ENCODE results near the gene GRAMD2B.
A peak's percentile ranks its signal among the peaks of the same experiment; 100 is the strongest.
"Not testable (repeated sequence)": the region's sequence is repeated elsewhere in the genome, so short reads cannot be mapped to it uniquely, and the experiment has no call there.

Gene GRAMD2B

GRCh38 chr5:126450907-126451306 is 27.7 kb downstream of the GRAMD2B start:
- DNase-seq = no peak

GRCh38 chr5:126452477-126452876 is 29.3 kb downstream of the GRAMD2B start:
- DNase-seq = no peak

GRCh38 chr5:126454081-126454480 is 30.9 kb downstream of the GRAMD2B start:
- peak; percentile 29 for DNase-seq

GRCh38 chr5:126454535-126454934 is 31.3 kb downstream of the GRAMD2B start:
- no peak for DNase-seq

- no peak for DNase-seq
Measured at GRCh38 chr5:126455264-126455663, 32.1 kb downstream of the GRAMD2B start.

- DNase-seq = no peak
Measured at GRCh38 chr5:126455728-126456127, 32.5 kb downstream of the GRAMD2B start.

- DNase-seq = no peak
Measured at GRCh38 chr5:126456217-126456820, 33.1 kb downstream of the GRAMD2B start.

- DNase-seq = no peak
Measured at GRCh38 chr5:126460459-126460858, 37.2 kb downstream of the GRAMD2B start.

- peak; percentile 86 for DNase-seq
Measured at GRCh38 chr5:126460977-126461376, 37.8 kb downstream of the GRAMD2B start.

GRCh38 chr5:126461838-126462237 is 38.6 kb downstream of the GRAMD2B start:
- no peak for DNase-seq

- no peak for DNase-seq
Measured at GRCh38 chr5:126462239-126463014, 39.2 kb downstream of the GRAMD2B start.

- DNase-seq = peak; percentile 37
Measured at GRCh38 chr5:126464016-126464415, 40.8 kb downstream of the GRAMD2B start.

GRCh38 chr5:126464959-126465358 is 41.8 kb downstream of the GRAMD2B start:
- peak; percentile 97 for DNase-seq

- no peak for DNase-seq
Measured at GRCh38 chr5:126468091-126468490, 44.9 kb downstream of the GRAMD2B start.

- no peak for DNase-seq
Measured at GRCh38 chr5:126469536-126470316, 46.5 kb downstream of the GRAMD2B start.

GRCh38 chr5:126470529-126470928 is 47.3 kb downstream of the GRAMD2B start:
- not testable (repeated sequence) for DNase-seq

- no peak for DNase-seq
Measured at GRCh38 chr5:126471247-126471646, 48.0 kb downstream of the GRAMD2B start.

GRCh38 chr5:126471875-126472537 is 48.8 kb downstream of the GRAMD2B start:
- no peak for DNase-seq

GRCh38 chr5:126472538-126472889 is 49.3 kb downstream of the GRAMD2B start:
- no peak for DNase-seq

GRCh38 chr5:126477294-126478117 is 54.3 kb downstream of the GRAMD2B start:
- peak; percentile 28 for DNase-seq

GRCh38 chr5:126479810-126480209 is 56.6 kb downstream of the GRAMD2B start:
- no peak for DNase-seq

GRCh38 chr5:126480824-126481223 is 57.6 kb downstream of the GRAMD2B start:
- no peak for DNase-seq
